SK-N-SH (cell line): ENCODE results near the gene CIBAR2. TPM values are rescaled to one million over a fixed set of nuclear protein-coding genes. Genes with fewer than 3 reads are reported as not detected.

Experiments used
- CTCF ChIA-PET: fragments of 300-600, 350-600 bp; formaldehyde crosslinking; extraction: SDS; loops from one replicate; lab custom pipeline; 2021; lab: Yijun Ruan, JAX
- POLR2A ChIA-PET: fragments of 350-600 bp; sonication (Branson Sonifier 250); formaldehyde crosslinking; extraction: SDS; loops from one replicate; lab custom pipeline; 2020; ENCODE audit warnings: antibody characterized with exemption, inconsistent platforms; lab: Yijun Ruan, JAX
- DNase-seq: peaks from one replicate; pipeline ENCODE4 v3.0.0; 2012
- H2AFZ ChIP-seq: fragments of 200-600 bp; sonication (generic); 2 replicates; pipeline ENCODE4 v1.8.1; 2016; ENCODE audit warnings: antibody characterized with exemption, mild to moderate bottlenecking, low read depth
- H3F3A ChIP-seq: fragments of 200-600 bp; sonication (generic); replicated peaks from 2 replicates; pipeline ENCODE3; 2016; ENCODE audit warnings: antibody characterized with exemption, mild to moderate bottlenecking; ENCODE audit not compliant: insufficient read depth
- H3K27ac ChIP-seq, 2 experiments: fragments of 200-500 bp in 1 of 2; fragments of 200-600 bp in 1 of 2; sonication (Bioruptor generic) in 1 of 2; sonication (generic), shearing (Covaris generic) in 1 of 2; 2 replicates each; pipeline versions ENCODE4 v1.5.1 to v1.6.1; 2014 to 2016; ENCODE audit warnings: low read depth in 2 of 2, inconsistent platforms in 1 of 2, low read length in 1 of 2, mild to moderate bottlenecking in 1 of 2, mixed read lengths in 1 of 2
- H3K27me3 ChIP-seq: fragments of 200-600 bp; sonication (generic), shearing (Covaris generic); 2 replicates; pipeline ENCODE4 v1.6.1; 2016; ENCODE audit warnings: mixed run types; ENCODE audit not compliant: insufficient read depth
- H3K36me3 ChIP-seq, 2 experiments: fragments of 200-500 bp in 1 of 2; fragments of 200-600 bp in 1 of 2; sonication (Bioruptor generic) in 1 of 2; sonication (generic) in 1 of 2; replicated peaks in 1 of 2; 2 replicates each; pipeline versions ENCODE3 to v1.5.1; 2014 to 2016; ENCODE audit warnings: low read length in 1 of 2, mild to moderate bottlenecking in 1 of 2; ENCODE audit not compliant: insufficient read depth in 2 of 2, control insufficient read depth in 1 of 2
- H3K4me1 ChIP-seq, 2 experiments: fragments of 200-500 bp in 1 of 2; fragments of 200-600 bp in 1 of 2; sonication (Bioruptor generic) in 1 of 2; sonication (generic), shearing (Covaris generic) in 1 of 2; 2 replicates each; pipeline versions ENCODE4 v1.5.1 to v1.6.1; 2014 to 2016; ENCODE audit warnings: low read depth in 1 of 2, low read length in 1 of 2, mixed run types in 1 of 2; ENCODE audit not compliant: insufficient read depth in 2 of 2, control insufficient read depth in 1 of 2
- H3K4me2 ChIP-seq: fragments of 200-600 bp; sonication (generic), shearing (Covaris generic); 2 replicates; pipeline ENCODE4 v1.6.1; 2017; ENCODE audit warnings: mixed run types
- H3K4me3 ChIP-seq, 2 experiments: fragments of 200-500 bp in 1 of 2; fragments of 200-600 bp in 1 of 2; sonication (Bioruptor generic) in 1 of 2; sonication (generic), shearing (Covaris generic) in 1 of 2; 2 replicates each; pipeline versions ENCODE4 v1.5.1 to v1.8.1; 2014 to 2016; ENCODE audit warnings: low read depth in 2 of 2, inconsistent platforms in 1 of 2, low read length in 1 of 2, mild to moderate bottlenecking in 1 of 2, mixed read lengths in 1 of 2, moderate library complexity in 1 of 2
- H3K79me2 ChIP-seq: fragments of 200-600 bp; sonication (generic); 2 replicates; pipeline ENCODE4 v1.8.1; 2017; ENCODE audit warnings: mild to moderate bottlenecking; ENCODE audit not compliant: insufficient read depth
- H3K9ac ChIP-seq: fragments of 200-600 bp; sonication (generic); 2 replicates; pipeline ENCODE4 v1.6.1; 2017; ENCODE audit warnings: mixed run types
- H3K9me2 ChIP-seq: fragments of 200-600 bp; sonication (generic); 2 replicates; pipeline ENCODE4 v1.6.1; 2017; ENCODE audit warnings: mixed run types
- H3K9me3 ChIP-seq: fragments of 200-600 bp; sonication (generic); 2 replicates; pipeline ENCODE4 v1.6.1; 2017; ENCODE audit warnings: mixed run types, mild to moderate bottlenecking, moderate library complexity
- H4K20me1 ChIP-seq: fragments of 200-600 bp; sonication (generic); 2 replicates; pipeline ENCODE4 v1.6.1; 2017; ENCODE audit warnings: mild to moderate bottlenecking, mixed run types; ENCODE audit not compliant: insufficient read depth
- CHD2 ChIP-seq: fragments of 150-350 bp; IDR thresholded peaks from 2 replicates; pipeline ENCODE4 v1.6.1; 2018; ENCODE audit warnings: low read length; ENCODE audit not compliant: partially characterized antibody
- ELF1 ChIP-seq: IDR thresholded peaks from 2 replicates; pipeline ENCODE4 v1.4.0; 2012
- EP300 ChIP-seq, 2 experiments: IDR thresholded peaks; 2 replicates each; pipeline versions ENCODE4 v1.4.0 to v1.6.1; 2012; ENCODE audit warnings: borderline replicate concordance in 1 of 2, low read depth in 1 of 2, low read length in 1 of 2
- FOSL2 ChIP-seq: IDR thresholded peaks from 2 replicates; pipeline ENCODE4 v1.4.0; 2012; ENCODE audit warnings: low read depth, mild to moderate bottlenecking, moderate library complexity, borderline replicate concordance
- FOXM1 ChIP-seq: IDR thresholded peaks from 2 replicates; pipeline ENCODE4 v1.4.0; 2012; ENCODE audit warnings: low read depth, mild to moderate bottlenecking
- GABPA ChIP-seq: IDR thresholded peaks from 2 replicates; pipeline ENCODE4 v1.4.0; 2012; ENCODE audit warnings: low read depth, mild to moderate bottlenecking
- GATA2 ChIP-seq: sonication (generic); formaldehyde crosslinking; IDR thresholded peaks from 2 replicates; pipeline ENCODE4 v1.5.0; 2020; ENCODE audit warnings: mild to moderate bottlenecking, missing genetic modification reagents
- MAX ChIP-seq: IDR thresholded peaks from 2 replicates; pipeline ENCODE4 v1.4.0; 2012; ENCODE audit warnings: low read depth
- MEF2A ChIP-seq: IDR thresholded peaks from 2 replicates; pipeline ENCODE4 v1.4.0; 2012; ENCODE audit warnings: low read depth, borderline replicate concordance
- REST ChIP-seq: IDR thresholded peaks from 2 replicates; pipeline ENCODE4 v1.6.1; 2012; ENCODE audit warnings: mild to moderate bottlenecking, low read depth, low read length, moderate library complexity
- TEAD4 ChIP-seq: IDR thresholded peaks from 2 replicates; pipeline ENCODE4 v1.4.0; 2012; ENCODE audit warnings: mild to moderate bottlenecking, borderline replicate concordance; ENCODE audit not compliant: insufficient read depth
- WGBS: methylation state at CpG from one replicate; pipeline ENCODE4 v1.1.6; 2017; ENCODE audit warnings: low lambda C conversion rate; 5-methylcytosine and 5-hydroxymethylcytosine counted together
- polyA plus RNA-seq, 3 experiments: library from polyadenylated mRNA; depleted of rRNA; stranded (reverse); fragments of >200 nt; gene quantifications; 2 replicates each; pipeline ENCODE4 v1.2.3, GENCODE V29; 2012
- TF ChIP-seq, protein P1 (sequence below): IDR thresholded peaks from 2 replicates; pipeline ENCODE4 v1.4.0; 2012; ENCODE audit warnings: low read depth, borderline replicate concordance
- TF ChIP-seq, protein P2 (sequence below): IDR thresholded peaks from 2 replicates; pipeline ENCODE4 v1.4.0; 2012; ENCODE audit warnings: low read depth, borderline replicate concordance

Gene CIBAR2
- polyA plus RNA-seq, 1 of the 3 experiments (the other 2 are of a cell fraction), result 0.15 TPM

GRCh38 chr16:85133290-85133599 is 21.0 kb upstream of the CIBAR2 start:
- ChIA-PET CTCF (no interaction called here), POLR2A (no interaction called here)
- Histone ChIP-seq H3F3A (peaks cover 2% of the 10 kb centered on the region), H3K4me2 (no peak overlapping the region), H3K9me2 (no peaks in the 10 kb centered on the region), H3K79me2 (no peaks in the 10 kb centered on the region), H3K4me1 (peaks cover 9 to 17% of the 10 kb centered on the region in 2 experiments), H2AFZ (no peak overlapping the region), H3K9ac (no peak overlapping the region), H4K20me1 (no peaks in the 10 kb centered on the region), H3K9me3 (no peaks in the 10 kb centered on the region), H3K4me3 (no peak overlapping the region), H3K27me3 (no peaks in the 10 kb centered on the region), H3K36me3 (no peaks in the 10 kb centered on the region), H3K27ac (no peak overlapping the region)
- WGBS, result 100% methylated on average over 1 of the region's 1 CpG
- TF ChIP-seq, protein P1, sequence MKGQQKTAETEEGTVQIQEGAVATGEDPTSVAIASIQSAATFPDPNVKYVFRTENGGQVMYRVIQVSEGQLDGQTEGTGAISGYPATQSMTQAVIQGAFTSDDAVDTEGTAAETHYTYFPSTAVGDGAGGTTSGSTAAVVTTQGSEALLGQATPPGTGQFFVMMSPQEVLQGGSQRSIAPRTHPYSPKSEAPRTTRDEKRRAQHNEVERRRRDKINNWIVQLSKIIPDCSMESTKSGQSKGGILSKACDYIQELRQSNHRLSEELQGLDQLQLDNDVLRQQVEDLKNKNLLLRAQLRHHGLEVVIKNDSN, result no peak
- TF ChIP-seq FOSL2, result no peak
- TF ChIP-seq REST, result no peak
- no peak for TF ChIP-seq MAX
- TF ChIP-seq MEF2A, result no peak
- TF ChIP-seq GATA2 (CRISPR knock-in tag), result no peak
- no peak for TF ChIP-seq EP300 (IDR thresholded peaks at IDR 0.05; ENCODE audit: borderline replicate concordance in 1 of 2, low read depth in 1 of 2, low read length in 1 of 2)
- no peak for TF ChIP-seq GABPA
- no peak for TF ChIP-seq ELF1
- TF ChIP-seq FOXM1, result no peak
- no peak for TF ChIP-seq CHD2
- TF ChIP-seq, protein P2, sequence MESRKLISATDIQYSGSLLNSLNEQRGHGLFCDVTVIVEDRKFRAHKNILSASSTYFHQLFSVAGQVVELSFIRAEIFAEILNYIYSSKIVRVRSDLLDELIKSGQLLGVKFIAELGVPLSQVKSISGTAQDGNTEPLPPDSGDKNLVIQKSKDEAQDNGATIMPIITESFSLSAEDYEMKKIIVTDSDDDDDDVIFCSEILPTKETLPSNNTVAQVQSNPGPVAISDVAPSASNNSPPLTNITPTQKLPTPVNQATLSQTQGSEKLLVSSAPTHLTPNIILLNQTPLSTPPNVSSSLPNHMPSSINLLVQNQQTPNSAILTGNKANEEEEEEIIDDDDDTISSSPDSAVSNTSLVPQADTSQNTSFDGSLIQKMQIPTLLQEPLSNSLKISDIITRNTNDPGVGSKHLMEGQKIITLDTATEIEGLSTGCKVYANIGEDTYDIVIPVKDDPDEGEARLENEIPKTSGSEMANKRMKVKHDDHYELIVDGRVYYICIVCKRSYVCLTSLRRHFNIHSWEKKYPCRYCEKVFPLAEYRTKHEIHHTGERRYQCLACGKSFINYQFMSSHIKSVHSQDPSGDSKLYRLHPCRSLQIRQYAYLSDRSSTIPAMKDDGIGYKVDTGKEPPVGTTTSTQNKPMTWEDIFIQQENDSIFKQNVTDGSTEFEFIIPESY, result no peak
- no peak for TF ChIP-seq TEAD4
- no peak for DNase-seq
